GM18520 (cell line): Measurements from ENCODE around the gene RUNX1.

Source experiments
- ATAC-seq: cut with Tn5 transposase; IDR thresholded peaks from one replicate; pipeline ENCODE4 v1.9.1; 2021; ENCODE audit not compliant: unreplicated experiment

The RUNX1 gene

DNA sequence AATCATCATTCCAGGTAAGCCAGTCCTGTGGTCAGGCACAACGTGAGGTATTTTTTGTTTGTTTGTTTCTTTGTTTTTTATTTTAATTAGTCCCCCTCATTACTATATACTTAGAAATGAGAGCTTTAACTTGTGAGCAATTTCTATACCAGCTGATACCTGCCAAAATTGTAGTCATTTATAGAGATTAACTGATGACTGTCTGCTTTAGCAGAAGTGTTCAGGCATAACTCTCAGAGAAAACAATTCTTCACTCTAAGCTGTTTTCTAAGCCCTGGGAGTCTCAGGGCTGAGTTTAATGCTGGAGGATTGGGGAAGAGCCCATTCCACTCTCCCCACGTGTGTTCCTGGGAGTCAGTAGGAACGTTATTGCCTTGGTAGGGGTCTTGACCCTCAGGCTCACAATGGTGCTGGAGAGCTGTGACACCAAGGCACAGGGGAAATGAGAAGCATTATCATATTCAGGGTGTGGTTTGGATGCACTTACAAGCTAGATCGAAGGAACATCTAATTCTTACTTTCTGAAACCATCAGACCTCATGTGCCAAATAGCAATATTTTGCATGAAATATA is 212.1 kb downstream of the RUNX1 start:
- no peak for ATAC-seq

DNA sequence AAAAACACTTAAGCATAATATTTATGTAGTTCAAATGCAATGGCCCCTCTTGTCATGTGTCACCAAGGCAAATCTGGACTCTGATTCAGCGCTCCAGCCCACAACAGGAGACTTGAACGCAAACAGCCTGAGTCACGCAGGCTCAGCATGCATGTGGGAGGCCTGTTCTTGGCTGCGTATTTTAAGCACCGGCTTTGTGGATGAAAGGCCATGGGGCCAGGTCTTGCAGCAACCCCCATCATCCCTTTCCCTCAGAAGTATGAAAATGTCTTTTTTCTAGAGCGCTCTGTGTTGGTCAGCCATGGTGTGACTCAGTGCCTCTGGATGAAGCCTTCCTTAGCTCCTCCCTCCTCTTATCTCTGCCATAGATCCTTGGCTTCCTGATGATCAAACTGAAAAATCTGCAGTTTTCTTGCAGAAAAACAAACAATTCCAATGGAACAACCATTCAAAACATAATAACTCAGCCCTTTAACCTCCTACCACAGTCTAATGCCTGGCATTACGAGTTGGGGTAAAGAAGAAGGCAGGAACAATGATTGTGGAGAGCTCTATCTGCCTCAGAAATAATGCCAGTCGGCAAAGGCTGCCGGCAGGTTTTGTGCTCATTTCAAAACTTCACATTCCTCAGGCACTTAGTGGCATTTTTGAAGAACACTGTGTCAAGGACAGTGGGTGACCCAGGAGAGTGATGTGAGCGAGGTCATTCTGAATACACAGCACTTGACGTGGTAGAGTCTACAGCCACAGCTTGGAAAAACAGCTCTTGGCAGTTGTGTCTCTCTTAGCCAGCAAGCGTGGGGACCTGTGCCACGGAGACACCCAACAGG is 212.8 kb downstream of the RUNX1 start:
- no peak for ATAC-seq

GRCh38 chr21:34835526-34835925 is 213.6 kb downstream of the RUNX1 start:
- no peak for ATAC-seq

GRCh38 chr21:34834852-34835501 is 214.1 kb downstream of the RUNX1 start:
- no peak for ATAC-seq

DNA sequence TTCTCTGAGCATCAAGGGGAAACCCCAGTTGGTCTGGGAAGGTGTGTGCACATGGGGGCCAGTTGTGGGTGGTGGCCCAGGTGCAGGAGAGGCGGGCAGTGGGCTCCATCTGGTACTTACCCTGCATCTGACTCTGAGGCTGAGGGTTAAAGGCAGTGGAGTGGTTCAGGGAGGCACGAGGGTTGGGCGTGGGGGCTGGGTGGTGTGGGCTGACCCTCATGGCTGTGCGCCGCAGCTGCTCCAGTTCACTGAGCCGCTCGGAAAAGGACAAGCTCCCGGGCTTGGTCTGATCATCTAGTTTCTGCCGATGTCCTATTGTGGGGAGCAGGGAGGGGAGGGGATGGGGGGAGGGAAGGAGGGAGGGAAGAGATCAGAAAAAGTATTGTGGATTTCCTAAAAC is 214.8 kb downstream of the RUNX1 start:
- no peak for ATAC-seq

GRCh38 chr21:34833465-34833864 is 215.6 kb downstream of the RUNX1 start:
- no peak for ATAC-seq

DNA sequence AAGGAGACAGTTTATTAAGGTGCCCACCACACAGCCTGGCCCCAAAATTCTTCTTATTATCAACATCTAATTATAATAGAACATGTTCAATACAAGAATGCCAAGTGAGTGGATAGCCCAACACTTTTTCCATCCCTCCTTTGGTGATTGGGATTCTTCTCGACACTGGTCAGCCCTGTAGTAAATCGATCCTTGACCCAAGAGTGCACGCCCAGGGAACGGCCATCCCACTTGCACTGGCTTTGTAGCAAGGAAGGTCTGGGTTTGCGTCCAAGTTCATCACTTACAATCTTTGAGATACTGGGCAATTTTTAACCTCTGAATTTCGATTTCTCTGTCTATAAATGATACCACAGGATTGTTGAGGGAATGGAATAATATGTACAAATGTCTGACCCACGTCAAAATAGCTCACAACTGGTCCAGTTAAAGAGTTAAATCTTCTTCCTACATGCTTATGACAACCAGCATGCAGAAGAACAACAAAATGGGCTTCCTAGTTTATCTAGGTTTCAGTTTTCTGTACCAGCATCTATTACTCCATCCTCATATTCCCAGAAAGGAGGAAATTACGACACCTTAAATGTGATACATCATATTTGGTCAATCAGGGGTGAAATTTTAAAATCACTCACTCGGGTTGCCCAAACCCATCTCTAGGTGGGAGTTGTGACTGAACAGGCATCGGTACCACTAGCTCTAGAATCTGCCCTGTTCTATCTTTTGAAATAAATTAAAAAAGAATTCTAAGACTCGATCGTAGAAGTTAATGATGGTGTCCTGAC is 218.5 kb downstream of the RUNX1 start:
- no peak for ATAC-seq

GRCh38 chr21:34827445-34828235 is 221.5 kb downstream of the RUNX1 start:
- no peak for ATAC-seq

DNA sequence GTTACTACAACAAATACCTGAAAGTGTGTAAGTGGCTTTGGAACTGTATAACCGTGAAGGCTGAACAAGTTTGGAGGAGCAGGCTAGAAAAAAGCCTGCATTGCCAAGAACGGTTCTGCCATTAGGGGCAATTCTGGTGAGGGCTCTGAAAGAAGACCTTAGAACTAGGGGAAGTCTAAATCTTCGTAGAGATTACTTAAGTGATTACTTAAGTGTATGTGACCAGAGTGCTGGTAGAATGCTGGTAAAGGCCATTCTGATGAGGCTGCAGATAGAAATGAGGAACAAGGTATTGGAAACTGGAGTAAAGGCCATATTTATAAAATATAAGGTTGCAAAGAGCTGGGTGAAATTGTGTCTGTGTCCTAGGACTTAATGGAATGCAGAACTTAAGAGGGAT is 222.3 kb downstream of the RUNX1 start:
- ATAC-seq, result no peak

DNA sequence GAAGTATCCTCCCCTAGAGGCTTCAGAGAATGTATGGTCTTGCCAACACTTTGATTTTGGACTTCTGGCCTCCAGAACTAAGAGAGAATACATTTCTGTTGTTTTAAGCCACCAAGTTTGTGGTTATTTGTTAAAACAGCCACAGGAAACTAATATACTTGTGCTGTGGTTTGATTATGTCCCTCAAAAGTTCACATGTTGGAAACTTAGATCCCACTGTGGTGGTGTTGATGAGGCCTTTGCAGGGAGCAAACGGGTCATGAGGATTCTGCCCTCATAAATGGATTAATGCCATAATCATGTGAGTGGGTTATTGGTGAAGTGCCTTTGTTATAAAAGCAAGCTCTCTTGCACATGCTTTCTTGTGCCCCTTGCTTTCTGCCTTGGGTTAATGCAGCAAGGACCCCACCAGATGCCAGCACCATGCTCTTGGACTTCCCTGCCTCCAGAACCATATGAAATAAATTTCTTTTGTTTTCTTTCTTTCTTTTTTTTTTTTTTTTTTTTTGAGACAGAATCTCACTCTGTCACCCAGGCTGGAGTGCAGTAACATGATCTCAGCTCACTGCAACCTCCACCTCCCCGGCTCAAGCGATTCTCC is 223.1 kb downstream of the RUNX1 start:
- ATAC-seq, result no peak

- ATAC-seq, result no peak
Observed at GRCh38 chr21:34825101-34825500, 224.0 kb downstream of the RUNX1 start.

GRCh38 chr21:34824314-34824713 is 224.8 kb downstream of the RUNX1 start:
- no peak for ATAC-seq

DNA sequence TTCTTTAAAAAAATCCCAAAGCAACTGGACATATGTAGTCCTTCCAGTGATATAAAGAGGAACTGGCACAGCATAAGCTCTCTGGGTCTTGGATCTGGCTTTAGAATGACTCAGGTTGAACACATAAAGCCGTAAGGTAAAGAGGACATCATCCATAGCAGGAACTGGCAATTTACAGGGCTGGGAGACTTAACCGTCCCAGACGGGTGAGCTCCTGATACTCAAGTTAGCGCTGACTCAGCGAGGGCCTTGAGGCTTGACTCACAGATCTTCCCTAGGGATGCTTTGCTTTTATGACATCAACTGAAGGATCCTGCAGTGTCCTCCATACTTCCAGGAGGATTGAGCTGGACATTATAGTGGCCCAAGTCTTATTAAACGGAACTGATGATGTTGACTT is 226.2 kb downstream of the RUNX1 start:
- ATAC-seq, result no peak

DNA sequence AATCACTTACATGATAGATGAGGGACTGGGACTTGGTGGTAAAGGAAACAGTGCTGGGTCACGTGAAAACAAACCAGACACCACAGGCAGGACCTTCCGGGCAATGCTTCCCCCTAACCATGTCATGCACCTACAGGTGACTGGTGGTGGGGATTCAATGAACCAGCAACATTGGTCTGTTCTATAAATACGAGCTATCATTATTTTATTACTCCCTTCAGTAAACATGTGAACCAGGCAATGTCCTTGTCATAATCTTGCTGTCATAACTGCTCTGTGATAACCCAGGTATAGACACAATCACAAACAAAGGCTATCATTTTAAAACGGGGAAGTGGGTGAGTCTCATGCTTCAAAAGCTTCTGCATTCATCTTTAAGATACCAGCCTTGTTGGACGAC is 226.9 kb downstream of the RUNX1 start:
- no peak for ATAC-seq

- ATAC-seq, result no peak
Observed at GRCh38 chr21:34821717-34822116, 227.4 kb downstream of the RUNX1 start.

- no peak for ATAC-seq
Observed at GRCh38 chr21:34820051-34820450, 229.1 kb downstream of the RUNX1 start.

GRCh38 chr21:34819357-34819999 is 229.6 kb downstream of the RUNX1 start:
- ATAC-seq, result no peak

DNA sequence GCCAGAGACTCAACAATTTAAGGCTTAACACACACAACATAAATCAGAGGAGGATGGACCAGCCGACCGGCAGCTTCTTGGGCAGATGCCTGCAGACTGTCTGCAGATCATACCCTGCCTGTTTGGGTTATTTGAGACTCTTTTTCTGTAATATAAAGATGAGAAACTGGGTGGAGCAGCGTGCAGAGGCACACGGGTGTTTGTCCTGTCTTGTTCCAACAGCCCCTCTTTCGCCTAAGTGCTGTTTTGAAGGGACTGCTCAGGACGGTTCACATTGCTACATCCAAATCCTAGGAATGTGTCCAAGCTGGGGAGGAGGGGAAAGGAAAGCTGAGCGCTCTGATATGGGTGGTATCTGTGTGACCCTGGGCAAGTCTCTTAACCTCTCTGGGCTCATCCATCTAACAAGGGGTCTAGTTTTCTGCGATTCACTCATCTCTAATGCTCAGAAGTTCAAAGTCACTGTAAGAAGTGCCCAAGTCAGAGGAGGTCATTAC is 230.4 kb downstream of the RUNX1 start:
- no peak for ATAC-seq

- ATAC-seq, result no peak
Observed at GRCh38 chr21:34817821-34818661, 231.1 kb downstream of the RUNX1 start.
